ENCODE results near the gene LRRC4B. TPM values are rescaled to one million over a fixed set of nuclear protein-coding genes. Genes with fewer than 3 reads are reported as not detected.

The LRRC4B gene
- total and polyA plus RNA-seq, 2 of the 13 experiments (the other 11 are each of a cell fraction or from before 2014, with no cell fraction given) = not detected

DNA sequence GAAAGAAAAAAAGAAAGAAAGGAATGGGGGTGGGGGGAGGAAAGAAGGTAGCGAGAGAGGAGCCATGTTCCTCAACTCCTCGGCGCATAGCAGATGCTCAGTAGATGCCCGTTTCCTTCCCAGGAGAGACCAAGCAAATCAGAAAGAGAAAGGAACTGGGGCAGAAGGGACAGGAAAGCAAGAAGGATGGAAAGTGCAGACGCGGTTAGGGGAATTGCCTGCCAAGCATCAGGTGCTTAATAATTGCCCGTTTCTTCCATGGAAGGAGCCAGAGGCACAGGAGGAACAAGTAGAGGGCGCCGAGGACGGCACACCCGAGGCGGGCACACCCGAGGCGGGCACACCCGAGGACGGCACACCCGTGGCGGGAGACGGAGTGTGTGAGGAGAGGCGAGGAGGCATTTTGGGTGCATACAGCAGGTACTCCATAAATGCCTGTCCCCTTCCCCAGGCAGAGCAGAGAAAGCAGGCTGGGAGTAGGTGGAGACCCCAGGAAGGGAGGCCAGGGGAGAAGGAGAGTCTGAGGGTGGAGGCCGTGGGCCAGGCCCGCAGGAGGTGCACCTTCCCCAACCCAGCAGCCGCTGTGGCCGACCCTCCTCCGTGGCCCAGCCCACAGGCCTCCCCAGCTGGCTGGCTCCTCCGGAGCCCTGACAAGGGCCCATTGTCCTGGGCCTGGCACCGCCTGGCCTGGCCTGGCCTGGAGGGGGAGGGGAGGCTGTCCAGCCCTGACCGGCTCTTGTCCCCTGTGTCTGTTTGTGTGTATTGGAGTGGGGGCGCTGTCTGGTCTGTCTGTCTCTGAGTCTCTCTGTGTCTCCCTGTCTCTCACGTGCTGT is 71.8 kb downstream of the LRRC4B start (continued):
- TF ChIP-seq, protein P1, sequence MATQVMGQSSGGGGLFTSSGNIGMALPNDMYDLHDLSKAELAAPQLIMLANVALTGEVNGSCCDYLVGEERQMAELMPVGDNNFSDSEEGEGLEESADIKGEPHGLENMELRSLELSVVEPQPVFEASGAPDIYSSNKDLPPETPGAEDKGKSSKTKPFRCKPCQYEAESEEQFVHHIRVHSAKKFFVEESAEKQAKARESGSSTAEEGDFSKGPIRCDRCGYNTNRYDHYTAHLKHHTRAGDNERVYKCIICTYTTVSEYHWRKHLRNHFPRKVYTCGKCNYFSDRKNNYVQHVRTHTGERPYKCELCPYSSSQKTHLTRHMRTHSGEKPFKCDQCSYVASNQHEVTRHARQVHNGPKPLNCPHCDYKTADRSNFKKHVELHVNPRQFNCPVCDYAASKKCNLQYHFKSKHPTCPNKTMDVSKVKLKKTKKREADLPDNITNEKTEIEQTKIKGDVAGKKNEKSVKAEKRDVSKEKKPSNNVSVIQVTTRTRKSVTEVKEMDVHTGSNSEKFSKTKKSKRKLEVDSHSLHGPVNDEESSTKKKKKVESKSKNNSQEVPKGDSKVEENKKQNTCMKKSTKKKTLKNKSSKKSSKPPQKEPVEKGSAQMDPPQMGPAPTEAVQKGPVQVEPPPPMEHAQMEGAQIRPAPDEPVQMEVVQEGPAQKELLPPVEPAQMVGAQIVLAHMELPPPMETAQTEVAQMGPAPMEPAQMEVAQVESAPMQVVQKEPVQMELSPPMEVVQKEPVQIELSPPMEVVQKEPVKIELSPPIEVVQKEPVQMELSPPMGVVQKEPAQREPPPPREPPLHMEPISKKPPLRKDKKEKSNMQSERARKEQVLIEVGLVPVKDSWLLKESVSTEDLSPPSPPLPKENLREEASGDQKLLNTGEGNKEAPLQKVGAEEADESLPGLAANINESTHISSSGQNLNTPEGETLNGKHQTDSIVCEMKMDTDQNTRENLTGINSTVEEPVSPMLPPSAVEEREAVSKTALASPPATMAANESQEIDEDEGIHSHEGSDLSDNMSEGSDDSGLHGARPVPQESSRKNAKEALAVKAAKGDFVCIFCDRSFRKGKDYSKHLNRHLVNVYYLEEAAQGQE (IDR thresholded peaks at IDR 0.05; ENCODE audit: borderline replicate concordance in 1 of 2, low read depth in 1 of 2, low read length in 2 of 2) = no peak
- TF ChIP-seq, protein P2, sequence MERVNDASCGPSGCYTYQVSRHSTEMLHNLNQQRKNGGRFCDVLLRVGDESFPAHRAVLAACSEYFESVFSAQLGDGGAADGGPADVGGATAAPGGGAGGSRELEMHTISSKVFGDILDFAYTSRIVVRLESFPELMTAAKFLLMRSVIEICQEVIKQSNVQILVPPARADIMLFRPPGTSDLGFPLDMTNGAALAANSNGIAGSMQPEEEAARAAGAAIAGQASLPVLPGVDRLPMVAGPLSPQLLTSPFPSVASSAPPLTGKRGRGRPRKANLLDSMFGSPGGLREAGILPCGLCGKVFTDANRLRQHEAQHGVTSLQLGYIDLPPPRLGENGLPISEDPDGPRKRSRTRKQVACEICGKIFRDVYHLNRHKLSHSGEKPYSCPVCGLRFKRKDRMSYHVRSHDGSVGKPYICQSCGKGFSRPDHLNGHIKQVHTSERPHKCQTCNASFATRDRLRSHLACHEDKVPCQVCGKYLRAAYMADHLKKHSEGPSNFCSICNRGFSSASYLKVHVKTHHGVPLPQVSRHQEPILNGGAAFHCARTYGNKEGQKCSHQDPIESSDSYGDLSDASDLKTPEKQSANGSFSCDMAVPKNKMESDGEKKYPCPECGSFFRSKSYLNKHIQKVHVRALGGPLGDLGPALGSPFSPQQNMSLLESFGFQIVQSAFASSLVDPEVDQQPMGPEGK (CRISPR knock-in tag; IDR thresholded peaks at IDR 0.05) = peak; percentile 75
- no peak for TF ChIP-seq ZNF878 (CRISPR knock-in tag; IDR thresholded peaks at IDR 0.05)
- no peak for TF ChIP-seq CBX5 (CRISPR knock-in tag; IDR thresholded peaks at IDR 0.05; ENCODE audit: borderline replicate concordance)
- TF ChIP-seq ZNF724P (CRISPR knock-in tag; IDR thresholded peaks at IDR 0.05; ENCODE audit: borderline replicate concordance) = no peak
- no peak for TF ChIP-seq RARA (CRISPR knock-in tag; IDR thresholded peaks at IDR 0.05)
- TF ChIP-seq ZNF558 (CRISPR knock-in tag; IDR thresholded peaks at IDR 0.05; ENCODE audit: borderline replicate concordance) = no peak
- no peak for TF ChIP-seq DPF2 (CRISPR knock-in tag; IDR thresholded peaks at IDR 0.05; ENCODE audit: borderline replicate concordance, low read depth)
- no peak for TF ChIP-seq NONO (IDR thresholded peaks at IDR 0.05)
- TF ChIP-seq NONO (CRISPR knock-in tag; conservative IDR thresholded peaks at IDR 0.05) = no peak
- TF ChIP-seq, protein P3, sequence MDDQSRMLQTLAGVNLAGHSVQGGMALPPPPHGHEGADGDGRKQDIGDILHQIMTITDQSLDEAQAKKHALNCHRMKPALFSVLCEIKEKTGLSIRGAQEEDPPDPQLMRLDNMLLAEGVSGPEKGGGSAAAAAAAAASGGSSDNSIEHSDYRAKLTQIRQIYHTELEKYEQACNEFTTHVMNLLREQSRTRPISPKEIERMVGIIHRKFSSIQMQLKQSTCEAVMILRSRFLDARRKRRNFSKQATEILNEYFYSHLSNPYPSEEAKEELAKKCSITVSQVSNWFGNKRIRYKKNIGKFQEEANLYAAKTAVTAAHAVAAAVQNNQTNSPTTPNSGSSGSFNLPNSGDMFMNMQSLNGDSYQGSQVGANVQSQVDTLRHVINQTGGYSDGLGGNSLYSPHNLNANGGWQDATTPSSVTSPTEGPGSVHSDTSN (CRISPR knock-in tag; IDR thresholded peaks at IDR 0.05; ENCODE audit: borderline replicate concordance) = no peak
- TF ChIP-seq SPEN (CRISPR knock-in tag; IDR thresholded peaks at IDR 0.05; ENCODE audit: low read depth) = no peak
- TF ChIP-seq ZFX (CRISPR knock-in tag; IDR thresholded peaks at IDR 0.05; ENCODE audit: low read depth) = peak; percentile 70
- TF ChIP-seq NFIC (IDR thresholded peaks at IDR 0.05; ENCODE audit: low read length) = no peak
- no peak for TF ChIP-seq ZC3H13 (CRISPR knock-in tag; IDR thresholded peaks at IDR 0.05)
- TF ChIP-seq PCBP2 (optimal IDR thresholded peaks at IDR 0.05; ENCODE audit: low read depth, low read length, poor library complexity, severe bottlenecking) = no peak

Measured in HepG2 (cell line).